Liver (tissue), 3 donors: ENCODE data around the gene PCSK4.

Source experiments
- ATF3 ChIP-seq: IDR thresholded peaks from 2 replicates; pipeline ENCODE4 v1.6.1; 2016; ENCODE audit warnings: antibody characterized with exemption
- CTCF ChIP-seq: fragments of 150-350 bp; IDR thresholded peaks from 2 replicates; pipeline ENCODE4 v1.5.1; 2017; ENCODE audit warnings: improper control_type of control experiment, low read depth, low read length; ENCODE audit not compliant: missing input control
- EGR1 ChIP-seq, 2 donors: IDR thresholded peaks; 2 replicates each; pipeline ENCODE4 v1.6.1; 2016 to 2018; ENCODE audit warnings: antibody characterized with exemption in 2 of 2, low read depth in 2 of 2
- GABPA ChIP-seq, 2 donors: IDR thresholded peaks in 1 of 2; conservative IDR thresholded peaks in 1 of 2; 2 replicates each; pipeline ENCODE4 v1.6.1; 2016; ENCODE audit warnings: antibody characterized with exemption in 2 of 2, mild to moderate bottlenecking in 1 of 2, moderate library complexity in 1 of 2
- HNF4G ChIP-seq: IDR thresholded peaks from 2 replicates; pipeline ENCODE4 v1.6.1; 2016; ENCODE audit warnings: antibody characterized with exemption
- JUND ChIP-seq, 2 donors: IDR thresholded peaks; 2 replicates each; pipeline ENCODE4 v1.6.1; 2016; ENCODE audit warnings: antibody characterized with exemption in 2 of 2
- MAX ChIP-seq: IDR thresholded peaks from 2 replicates; pipeline ENCODE4 v1.6.1; 2016; ENCODE audit warnings: antibody characterized with exemption
- RAD21 ChIP-seq, 2 donors: IDR thresholded peaks; 2 replicates each; pipeline ENCODE4 v1.6.1; 2016; ENCODE audit warnings: antibody characterized with exemption in 2 of 2, mild to moderate bottlenecking in 2 of 2
- SP1 ChIP-seq: IDR thresholded peaks from 2 replicates; pipeline ENCODE4 v1.6.1; 2018; ENCODE audit warnings: antibody characterized with exemption, mild to moderate bottlenecking
- TAF1 ChIP-seq: conservative IDR thresholded peaks from 2 replicates; pipeline ENCODE4 v1.6.1; 2016; ENCODE audit warnings: antibody characterized with exemption, mild to moderate bottlenecking
- TF ChIP-seq, protein P1 (sequence below): IDR thresholded peaks from 2 replicates; pipeline ENCODE4 v1.6.1; 2016; ENCODE audit warnings: antibody characterized with exemption, mild to moderate bottlenecking
- donor health status: healthy.
- donor health status: healthy.

GRCh38 chr19:1514295-1514661 is 24.1 kb upstream of the PCSK4 start:
- TF ChIP-seq CTCF (no peak), GABPA (IDR thresholded peaks at IDR 0.05 in 1 of 2, conservative IDR thresholded peaks at IDR 0.05 in 1 of 2) (no peak), JUND (IDR thresholded peaks at IDR 0.05) (no peak), RAD21 (IDR thresholded peaks at IDR 0.05) (no peak), MAX (no peak), EGR1 (IDR thresholded peaks at IDR 0.05; ENCODE audit: low read depth in 2 of 2) (no peak), ATF3 (no peak), TAF1 (no peak), SP1 (no peak), HNF4G (no peak)
- TF ChIP-seq, protein P1, sequence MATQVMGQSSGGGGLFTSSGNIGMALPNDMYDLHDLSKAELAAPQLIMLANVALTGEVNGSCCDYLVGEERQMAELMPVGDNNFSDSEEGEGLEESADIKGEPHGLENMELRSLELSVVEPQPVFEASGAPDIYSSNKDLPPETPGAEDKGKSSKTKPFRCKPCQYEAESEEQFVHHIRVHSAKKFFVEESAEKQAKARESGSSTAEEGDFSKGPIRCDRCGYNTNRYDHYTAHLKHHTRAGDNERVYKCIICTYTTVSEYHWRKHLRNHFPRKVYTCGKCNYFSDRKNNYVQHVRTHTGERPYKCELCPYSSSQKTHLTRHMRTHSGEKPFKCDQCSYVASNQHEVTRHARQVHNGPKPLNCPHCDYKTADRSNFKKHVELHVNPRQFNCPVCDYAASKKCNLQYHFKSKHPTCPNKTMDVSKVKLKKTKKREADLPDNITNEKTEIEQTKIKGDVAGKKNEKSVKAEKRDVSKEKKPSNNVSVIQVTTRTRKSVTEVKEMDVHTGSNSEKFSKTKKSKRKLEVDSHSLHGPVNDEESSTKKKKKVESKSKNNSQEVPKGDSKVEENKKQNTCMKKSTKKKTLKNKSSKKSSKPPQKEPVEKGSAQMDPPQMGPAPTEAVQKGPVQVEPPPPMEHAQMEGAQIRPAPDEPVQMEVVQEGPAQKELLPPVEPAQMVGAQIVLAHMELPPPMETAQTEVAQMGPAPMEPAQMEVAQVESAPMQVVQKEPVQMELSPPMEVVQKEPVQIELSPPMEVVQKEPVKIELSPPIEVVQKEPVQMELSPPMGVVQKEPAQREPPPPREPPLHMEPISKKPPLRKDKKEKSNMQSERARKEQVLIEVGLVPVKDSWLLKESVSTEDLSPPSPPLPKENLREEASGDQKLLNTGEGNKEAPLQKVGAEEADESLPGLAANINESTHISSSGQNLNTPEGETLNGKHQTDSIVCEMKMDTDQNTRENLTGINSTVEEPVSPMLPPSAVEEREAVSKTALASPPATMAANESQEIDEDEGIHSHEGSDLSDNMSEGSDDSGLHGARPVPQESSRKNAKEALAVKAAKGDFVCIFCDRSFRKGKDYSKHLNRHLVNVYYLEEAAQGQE: no peak
